HG02870 (cell line): ENCODE data around the gene ARID5B.
"Not testable (repeated sequence)": the region's sequence is repeated elsewhere in the genome, so short reads cannot be mapped to it uniquely, and the experiment has no call there.

Experiments
- ATAC-seq: cut with Tn5 transposase; IDR thresholded peaks from one replicate; pipeline ENCODE4 v1.9.1; 2021; ENCODE audit warnings: mild to moderate bottlenecking, moderate library complexity; ENCODE audit not compliant: unreplicated experiment

The ARID5B gene, protein sequence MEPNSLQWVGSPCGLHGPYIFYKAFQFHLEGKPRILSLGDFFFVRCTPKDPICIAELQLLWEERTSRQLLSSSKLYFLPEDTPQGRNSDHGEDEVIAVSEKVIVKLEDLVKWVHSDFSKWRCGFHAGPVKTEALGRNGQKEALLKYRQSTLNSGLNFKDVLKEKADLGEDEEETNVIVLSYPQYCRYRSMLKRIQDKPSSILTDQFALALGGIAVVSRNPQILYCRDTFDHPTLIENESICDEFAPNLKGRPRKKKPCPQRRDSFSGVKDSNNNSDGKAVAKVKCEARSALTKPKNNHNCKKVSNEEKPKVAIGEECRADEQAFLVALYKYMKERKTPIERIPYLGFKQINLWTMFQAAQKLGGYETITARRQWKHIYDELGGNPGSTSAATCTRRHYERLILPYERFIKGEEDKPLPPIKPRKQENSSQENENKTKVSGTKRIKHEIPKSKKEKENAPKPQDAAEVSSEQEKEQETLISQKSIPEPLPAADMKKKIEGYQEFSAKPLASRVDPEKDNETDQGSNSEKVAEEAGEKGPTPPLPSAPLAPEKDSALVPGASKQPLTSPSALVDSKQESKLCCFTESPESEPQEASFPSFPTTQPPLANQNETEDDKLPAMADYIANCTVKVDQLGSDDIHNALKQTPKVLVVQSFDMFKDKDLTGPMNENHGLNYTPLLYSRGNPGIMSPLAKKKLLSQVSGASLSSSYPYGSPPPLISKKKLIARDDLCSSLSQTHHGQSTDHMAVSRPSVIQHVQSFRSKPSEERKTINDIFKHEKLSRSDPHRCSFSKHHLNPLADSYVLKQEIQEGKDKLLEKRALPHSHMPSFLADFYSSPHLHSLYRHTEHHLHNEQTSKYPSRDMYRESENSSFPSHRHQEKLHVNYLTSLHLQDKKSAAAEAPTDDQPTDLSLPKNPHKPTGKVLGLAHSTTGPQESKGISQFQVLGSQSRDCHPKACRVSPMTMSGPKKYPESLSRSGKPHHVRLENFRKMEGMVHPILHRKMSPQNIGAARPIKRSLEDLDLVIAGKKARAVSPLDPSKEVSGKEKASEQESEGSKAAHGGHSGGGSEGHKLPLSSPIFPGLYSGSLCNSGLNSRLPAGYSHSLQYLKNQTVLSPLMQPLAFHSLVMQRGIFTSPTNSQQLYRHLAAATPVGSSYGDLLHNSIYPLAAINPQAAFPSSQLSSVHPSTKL

GRCh38 chr10:61900829-61901792, at the start of gene ARID5B:
Gene ARID5B, plus strand, starts transcription at chr10:61901699. Its CDS starts 11 bp downstream, at chr10:61901710.
- no peak for ATAC-seq

- ATAC-seq, result no peak
Measured at GRCh38 chr10:61852261-61852660, 49.2 kb upstream of the ARID5B start.

DNA sequence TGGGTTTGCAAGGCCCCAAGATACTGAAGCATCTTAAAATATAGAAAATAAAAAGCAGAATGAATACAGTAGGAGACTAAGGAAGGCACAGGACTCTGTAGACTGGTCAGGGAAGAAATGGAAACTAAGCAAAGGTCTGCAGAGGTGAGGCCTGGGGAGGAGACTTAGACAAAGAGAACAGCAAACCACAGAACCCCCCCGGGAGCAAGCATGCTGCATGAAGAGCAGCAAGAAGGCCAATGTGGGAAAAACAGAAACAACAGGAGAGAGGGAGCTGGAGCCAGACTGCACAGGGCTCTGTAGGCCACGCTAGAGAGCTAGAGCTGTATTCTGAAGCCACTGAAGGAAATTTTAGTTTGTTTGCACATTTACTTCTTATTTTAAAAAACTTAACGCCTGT, 45.7 kb upstream of the ARID5B start:
- ATAC-seq, result no peak

DNA sequence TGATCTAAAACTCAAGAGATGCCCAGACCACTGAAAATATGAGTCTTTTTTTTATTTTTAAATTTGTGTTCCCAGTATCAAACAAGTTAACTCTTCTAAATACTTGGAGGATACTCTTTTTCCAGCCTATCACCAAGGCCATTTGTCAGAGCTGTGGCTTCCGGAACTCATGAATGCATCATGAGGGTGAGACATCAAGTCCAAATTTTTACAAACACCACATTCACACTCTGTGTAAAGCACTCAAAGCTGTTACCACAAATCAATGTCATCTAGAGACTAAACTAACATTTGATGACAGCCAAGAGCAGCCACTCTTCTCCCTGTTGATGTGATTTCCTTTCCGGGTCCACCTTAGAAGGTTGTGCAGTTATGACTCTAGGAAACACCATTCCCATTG, 43.8 kb upstream of the ARID5B start:
- ATAC-seq, result no peak

- ATAC-seq, result no peak
Measured at GRCh38 chr10:61859786-61860185, 41.7 kb upstream of the ARID5B start.

GRCh38 chr10:61860964-61861758, 40.3 kb upstream of the ARID5B start:
- no peak for ATAC-seq

DNA sequence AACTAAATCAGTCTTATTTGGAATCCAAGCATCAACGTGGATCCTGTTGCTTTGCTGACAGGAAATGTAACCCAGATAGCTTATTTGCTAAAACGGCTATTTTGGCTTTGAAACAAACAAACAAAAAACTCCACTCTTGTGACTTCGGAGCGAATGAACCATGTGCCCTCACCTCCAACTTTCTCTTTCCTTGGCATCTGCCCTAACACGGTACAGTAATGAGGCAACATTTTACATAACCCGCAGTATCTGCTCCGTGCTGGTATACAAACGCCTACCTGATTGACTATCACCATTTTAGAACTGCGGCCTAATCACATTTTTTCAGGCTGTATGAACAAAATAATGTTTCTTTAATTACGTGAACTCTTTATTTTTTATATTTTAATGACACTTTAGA, 37.5 kb upstream of the ARID5B start:
- ATAC-seq, result no peak

DNA sequence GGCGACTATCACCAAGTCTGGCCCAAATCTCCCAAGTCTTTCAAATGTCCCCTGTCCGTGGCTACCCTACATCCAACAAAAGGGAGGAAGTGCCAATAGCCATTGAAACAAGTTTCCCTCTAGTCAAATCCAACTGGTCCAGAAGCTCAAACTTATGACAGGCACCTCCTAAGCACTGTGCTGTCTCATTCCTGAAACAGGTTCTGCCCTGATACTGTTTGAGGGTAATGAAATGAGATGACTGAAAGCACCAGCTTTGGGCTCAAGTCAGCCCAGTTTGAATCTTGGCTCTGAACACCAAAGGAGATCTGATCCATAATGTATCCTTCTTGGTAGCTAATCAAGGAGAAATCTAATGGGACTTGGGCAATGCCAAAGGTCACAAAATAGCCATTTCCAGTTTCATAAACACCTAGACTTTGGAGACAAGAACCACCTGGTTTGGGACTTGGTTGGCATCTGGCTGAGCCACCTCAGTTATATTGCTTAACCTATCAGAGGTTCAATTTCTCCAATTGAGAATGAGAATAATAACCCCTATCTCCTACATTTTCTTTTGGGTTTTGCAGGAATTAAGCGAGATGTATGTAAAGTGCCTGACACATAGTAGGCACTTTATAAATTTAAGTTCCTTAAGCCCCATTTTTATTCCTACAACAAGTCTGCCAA, 34.7 kb upstream of the ARID5B start:
- no peak for ATAC-seq

DNA sequence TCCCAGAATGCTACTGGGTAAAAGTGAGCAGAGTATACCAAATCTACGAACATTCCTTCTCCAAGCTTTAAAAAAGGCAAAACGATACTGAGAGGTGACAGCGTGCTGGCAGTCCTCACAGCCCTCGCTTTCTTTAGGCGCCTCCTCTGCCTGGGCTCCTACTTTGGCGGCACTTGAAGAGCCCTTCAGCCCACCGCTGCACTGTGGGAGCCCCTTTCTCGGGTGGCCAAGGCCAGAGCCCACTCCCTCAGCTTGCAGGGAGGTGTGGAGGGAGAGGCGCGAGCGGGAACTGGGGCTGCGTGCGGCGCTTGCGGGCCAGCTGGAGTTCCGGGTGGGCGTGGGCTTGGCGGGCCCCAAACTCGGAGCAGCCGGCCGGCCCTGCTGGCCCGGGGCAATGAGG, 34.1 kb upstream of the ARID5B start:
- ATAC-seq, result not testable (repeated sequence)

GRCh38 chr10:61867817-61868216, 33.7 kb upstream of the ARID5B start:
- ATAC-seq, result not testable (repeated sequence)

- no peak for ATAC-seq
Measured at GRCh38 chr10:61869041-61869675, 32.3 kb upstream of the ARID5B start.

- ATAC-seq, result no peak
Measured at GRCh38 chr10:61869774-61870525, 31.5 kb upstream of the ARID5B start.

DNA sequence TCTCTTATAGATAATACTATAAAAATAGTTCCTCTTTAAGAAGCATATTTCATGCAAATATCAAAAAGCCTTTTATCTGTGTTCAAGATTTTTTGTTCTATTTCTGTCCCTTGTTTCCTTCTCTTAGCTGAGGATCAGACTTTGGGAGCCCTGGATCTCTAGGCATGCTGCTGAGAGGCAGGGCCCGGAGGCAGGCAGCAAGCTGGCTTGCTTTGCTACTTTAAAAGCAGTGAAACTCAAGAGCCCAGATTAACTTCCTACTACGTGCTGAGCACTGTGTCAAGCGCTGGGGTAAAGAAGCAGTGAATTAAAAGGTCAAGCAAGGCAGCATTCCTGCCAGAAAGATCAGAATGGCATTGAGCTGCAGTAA, 31.0 kb upstream of the ARID5B start:
- no peak for ATAC-seq

DNA sequence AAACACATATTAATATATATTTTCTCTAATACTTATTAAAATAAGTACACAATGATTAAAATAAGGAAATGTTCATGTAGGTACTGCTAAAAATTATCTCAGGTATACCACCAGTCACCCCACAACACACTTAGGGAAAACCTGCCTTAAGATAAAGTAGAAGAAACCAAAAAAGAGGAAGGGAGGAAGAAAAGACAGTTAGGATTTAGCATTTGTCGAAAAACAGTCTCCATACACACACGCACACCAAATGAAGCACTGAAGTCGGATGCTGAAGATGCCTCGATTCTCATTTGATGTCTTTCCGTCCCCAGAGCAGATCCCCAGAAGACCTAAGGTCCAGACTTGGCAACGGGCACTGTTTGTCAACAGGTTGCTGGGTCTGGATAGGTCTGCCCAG, 30.0 kb upstream of the ARID5B start:
- no peak for ATAC-seq

GRCh38 chr10:61877887-61878739, 23.4 kb upstream of the ARID5B start:
- ATAC-seq, result no peak

- ATAC-seq, result no peak
Measured at GRCh38 chr10:61878740-61879068, 22.8 kb upstream of the ARID5B start.
